Nephron (organoid): ENCODE data around the gene DHRS3.

Source experiments
- H3K27ac Mint-ChIP-seq, 3 experiments: 2 replicates each; pipeline ENCODE4 v1.8.0; 2020; ENCODE audit warnings: mixed read lengths in 3 of 3, mild to moderate bottlenecking in 2 of 3, moderate library complexity in 1 of 3
- H3K27me3 Mint-ChIP-seq: 2 replicates; pipeline ENCODE4 v1.8.0; 2021; ENCODE audit warnings: low read depth, mild to moderate bottlenecking, moderate library complexity, mixed read lengths
- H3K36me3 Mint-ChIP-seq: 2 replicates; pipeline ENCODE4 v1.8.0; 2020; ENCODE audit warnings: low read depth, mixed read lengths
- H3K4me1 Mint-ChIP-seq: 2 replicates; pipeline ENCODE4 v1.8.0; 2020; ENCODE audit warnings: mixed read lengths
- H3K4me3 Mint-ChIP-seq, 3 experiments: 2 replicates each; pipeline ENCODE4 v1.8.0; 2020; ENCODE audit warnings: mild to moderate bottlenecking in 3 of 3, mixed read lengths in 3 of 3, moderate library complexity in 2 of 3
- H3K9me3 Mint-ChIP-seq: 2 replicates; pipeline ENCODE4 v1.8.0; 2020; ENCODE audit warnings: mixed read lengths
- CTCF ChIP-seq, 3 experiments: fragments of 200-600 bp; sonication (generic); IDR thresholded peaks; one replicate each; pipeline ENCODE4 v1.5.0; 2021; ENCODE audit warnings: antibody characterized with exemption in 3 of 3; ENCODE audit not compliant: unreplicated experiment in 3 of 3

Gene DHRS3

DNA sequence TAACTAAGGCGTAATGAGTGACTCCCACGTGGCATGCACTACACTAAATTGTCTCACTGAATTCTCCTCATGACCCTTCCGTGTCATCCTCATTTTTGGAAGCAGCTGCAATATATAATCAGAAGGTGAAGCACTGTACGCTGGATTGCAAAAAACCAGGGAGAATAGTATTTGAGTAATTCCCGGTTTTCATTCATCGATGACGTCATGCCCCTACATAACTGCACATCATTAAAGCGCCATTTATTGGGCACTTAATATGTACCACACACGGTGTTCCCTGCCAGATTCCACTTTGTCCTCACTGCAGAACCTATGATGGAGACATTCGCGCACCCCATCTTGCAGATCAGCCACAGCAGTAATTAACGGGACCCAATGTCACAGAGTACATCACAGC, 41.0 kb downstream of the DHRS3 start:
- H3K36me3 Mint-ChIP-seq, result peaks cover 66% of the 10 kb centered on the region
- no peaks in the 10 kb centered on the region for H3K27me3 Mint-ChIP-seq
- no peak overlapping the region for H3K27ac Mint-ChIP-seq
- TF ChIP-seq CTCF (IDR thresholded peaks at IDR 0.05; ENCODE audit: unreplicated experiment in 3 of 3), result no peak
- no peaks in the 10 kb centered on the region for H3K9me3 Mint-ChIP-seq
- H3K4me3 Mint-ChIP-seq, result no peak overlapping the region
- peaks cover 18% of the 10 kb centered on the region for H3K4me1 Mint-ChIP-seq

DNA sequence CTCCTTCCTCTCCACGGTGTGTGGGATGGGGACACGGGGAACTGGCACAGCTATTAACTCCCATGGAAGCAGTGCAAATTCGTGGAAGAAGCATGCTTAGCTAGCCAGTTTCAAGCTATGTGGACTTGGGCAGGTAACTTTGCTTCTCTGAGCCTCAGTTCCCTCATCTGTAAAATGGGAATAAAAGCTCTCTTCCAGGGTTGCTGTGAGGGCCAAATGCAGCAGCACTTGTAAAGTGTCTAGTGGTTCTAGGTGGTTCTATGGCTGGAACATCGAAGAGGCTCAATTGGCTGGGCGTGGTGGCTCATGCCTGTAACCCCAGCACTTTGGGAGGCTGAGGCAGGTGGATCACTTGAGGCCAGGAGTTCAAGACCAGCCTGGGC, 43.3 kb downstream of the DHRS3 start:
- TF ChIP-seq CTCF (IDR thresholded peaks at IDR 0.05; ENCODE audit: unreplicated experiment in 3 of 3), result no peak
- H3K9me3 Mint-ChIP-seq, result no peaks in the 10 kb centered on the region
- no peak overlapping the region for H3K4me3 Mint-ChIP-seq
- peaks cover 75% of the 10 kb centered on the region for H3K36me3 Mint-ChIP-seq
- no peaks in the 10 kb centered on the region for H3K27me3 Mint-ChIP-seq
- H3K4me1 Mint-ChIP-seq, result peaks cover 2% of the 10 kb centered on the region
- H3K27ac Mint-ChIP-seq, result no peak overlapping the region

DNA sequence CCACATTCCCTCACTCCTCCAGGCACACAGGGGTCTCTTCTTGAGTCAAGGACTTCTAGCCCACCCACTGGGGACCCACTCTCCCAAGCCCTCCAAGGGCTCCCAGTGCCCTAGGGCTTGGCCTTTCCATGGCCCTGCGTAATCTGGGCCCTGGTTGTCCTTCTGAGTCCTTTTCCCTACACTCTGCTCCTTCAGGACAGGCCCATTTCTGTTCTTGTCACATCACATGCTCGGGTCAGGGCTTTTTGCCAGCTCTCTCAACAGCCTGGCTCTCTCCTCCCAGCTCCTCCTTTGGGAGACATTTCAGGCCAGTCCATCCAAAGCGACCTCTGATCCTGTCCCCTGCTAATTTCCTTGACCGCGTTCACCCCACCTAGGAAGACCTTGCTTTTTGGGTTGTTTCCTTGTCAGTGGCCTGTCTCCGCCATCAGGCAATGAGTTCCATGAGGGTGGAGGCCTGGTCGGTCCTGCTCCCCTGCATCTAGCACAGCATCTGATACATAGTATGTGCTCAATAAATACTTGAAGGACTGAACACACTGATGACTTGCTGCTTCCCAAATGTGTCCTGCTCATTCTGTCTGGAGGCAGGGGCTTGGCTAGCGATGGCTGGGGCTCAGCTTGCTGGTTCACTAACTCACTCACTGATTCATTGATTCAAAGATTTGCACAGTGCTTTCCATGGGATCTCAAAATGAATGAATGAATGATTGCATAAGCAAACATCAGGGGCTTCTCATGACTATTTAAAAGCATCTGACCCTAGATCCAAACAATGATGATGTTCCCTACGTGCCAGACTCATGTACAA, 44.8 kb downstream of the DHRS3 start:
- no peaks in the 10 kb centered on the region for H3K4me1 Mint-ChIP-seq

DNA sequence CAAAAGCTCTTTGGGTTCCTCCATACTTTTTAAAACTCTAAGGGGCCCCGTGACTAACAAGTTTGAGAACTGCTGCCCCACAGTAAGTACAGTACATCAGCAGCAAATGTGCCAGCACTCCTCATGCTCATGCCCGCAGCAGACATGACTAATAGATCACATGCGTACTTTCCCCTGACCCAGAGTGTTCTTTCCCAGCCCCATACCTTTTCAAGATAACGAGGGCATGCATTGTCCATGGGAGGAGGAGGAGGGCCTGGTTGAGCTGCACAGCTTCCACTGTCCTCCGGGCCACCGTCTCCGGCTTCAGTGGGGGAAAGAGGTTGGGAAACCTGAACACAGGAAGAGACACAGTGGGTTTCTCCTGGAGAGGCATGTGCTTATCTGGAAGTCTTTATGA, 45.5 kb downstream of the DHRS3 start:
- Mint-ChIP-seq H3K4me3 (no peak overlapping the region), H3K36me3 (peaks cover 76% of the 10 kb centered on the region), H3K9me3 (no peaks in the 10 kb centered on the region), H3K27me3 (no peaks in the 10 kb centered on the region), H3K4me1 (no peaks in the 10 kb centered on the region), H3K27ac (no peak overlapping the region)
- TF ChIP-seq CTCF (IDR thresholded peaks at IDR 0.05; ENCODE audit: unreplicated experiment in 3 of 3), result no peak

More for the DNA sequence above, 44.8 kb downstream of the DHRS3 start:
- Mint-ChIP-seq H3K4me3 (no peak overlapping the region), H3K27me3 (no peaks in the 10 kb centered on the region), H3K27ac (peak overlapping the region in 1 of 3 experiments; percentile 76), H3K36me3 (peaks cover 74% of the 10 kb centered on the region), H3K9me3 (no peaks in the 10 kb centered on the region)
- TF ChIP-seq CTCF (IDR thresholded peaks at IDR 0.05; ENCODE audit: unreplicated experiment in 3 of 3), result no peak

- TF ChIP-seq CTCF (IDR thresholded peaks at IDR 0.05; ENCODE audit: unreplicated experiment in 3 of 3), result no peak
- Mint-ChIP-seq H3K4me3 (no peak overlapping the region), H3K27ac (no peak overlapping the region), H3K27me3 (no peaks in the 10 kb centered on the region), H3K4me1 (no peaks in the 10 kb centered on the region), H3K9me3 (peaks cover 5% of the 10 kb centered on the region), H3K36me3 (peaks cover 83% of the 10 kb centered on the region)
Measured at GRCh38 chr1:12570291-12570690, 47.7 kb downstream of the DHRS3 start.
